Measurements from ENCODE around the gene EFEMP1.

DNA sequence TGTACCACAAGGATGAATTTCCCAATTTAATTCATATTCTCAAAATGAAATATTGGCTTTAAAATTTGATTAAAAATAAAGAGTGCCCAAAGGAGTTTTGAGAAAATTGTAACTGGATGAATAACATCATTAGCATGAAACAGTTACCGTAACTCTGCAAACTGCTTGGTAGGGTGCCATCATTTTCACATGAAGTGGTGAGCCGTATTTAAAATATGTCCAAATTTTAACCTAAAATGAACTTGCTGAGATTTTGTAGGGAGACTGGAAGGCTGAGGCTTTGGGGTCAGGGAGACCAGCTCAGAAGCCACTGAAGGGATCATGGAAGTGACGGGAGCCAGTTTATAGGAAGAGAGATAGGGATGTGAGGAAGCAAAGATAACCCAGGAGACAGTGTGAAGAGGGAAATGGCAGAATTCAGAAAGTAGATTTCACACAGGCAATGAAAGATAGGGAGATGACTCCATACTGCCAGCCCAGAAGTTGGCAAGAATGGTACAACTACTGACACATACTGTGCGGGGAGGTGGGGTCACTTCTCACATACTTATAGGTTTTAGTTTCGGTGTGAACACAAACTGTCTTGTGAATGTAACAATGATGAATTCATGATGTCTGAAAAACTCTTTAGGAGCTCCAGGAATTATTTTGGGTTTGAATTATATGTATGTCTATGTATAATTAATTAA lies 53.8 kb downstream of the EFEMP1 start:
- TF ChIP-seq, protein P1, sequence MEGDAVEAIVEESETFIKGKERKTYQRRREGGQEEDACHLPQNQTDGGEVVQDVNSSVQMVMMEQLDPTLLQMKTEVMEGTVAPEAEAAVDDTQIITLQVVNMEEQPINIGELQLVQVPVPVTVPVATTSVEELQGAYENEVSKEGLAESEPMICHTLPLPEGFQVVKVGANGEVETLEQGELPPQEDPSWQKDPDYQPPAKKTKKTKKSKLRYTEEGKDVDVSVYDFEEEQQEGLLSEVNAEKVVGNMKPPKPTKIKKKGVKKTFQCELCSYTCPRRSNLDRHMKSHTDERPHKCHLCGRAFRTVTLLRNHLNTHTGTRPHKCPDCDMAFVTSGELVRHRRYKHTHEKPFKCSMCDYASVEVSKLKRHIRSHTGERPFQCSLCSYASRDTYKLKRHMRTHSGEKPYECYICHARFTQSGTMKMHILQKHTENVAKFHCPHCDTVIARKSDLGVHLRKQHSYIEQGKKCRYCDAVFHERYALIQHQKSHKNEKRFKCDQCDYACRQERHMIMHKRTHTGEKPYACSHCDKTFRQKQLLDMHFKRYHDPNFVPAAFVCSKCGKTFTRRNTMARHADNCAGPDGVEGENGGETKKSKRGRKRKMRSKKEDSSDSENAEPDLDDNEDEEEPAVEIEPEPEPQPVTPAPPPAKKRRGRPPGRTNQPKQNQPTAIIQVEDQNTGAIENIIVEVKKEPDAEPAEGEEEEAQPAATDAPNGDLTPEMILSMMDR (IDR thresholded peaks at IDR 0.05 in 8 of 11, conservative IDR thresholded peaks at IDR 0.05 in 3 of 11): no peak
- no peak for TF ChIP-seq POLR2AphosphoS5 (IDR thresholded peaks at IDR 0.05)
- no peak for TF ChIP-seq POLR2A (IDR thresholded peaks at IDR 0.05)
